ENCODE data around the gene TMEM209. TPM values are rescaled to one million over a fixed set of nuclear protein-coding genes. Genes with fewer than 3 reads are reported as not detected.

Gene TMEM209
- 48.1 and 53.1 TPM in 2 replicates for polyA plus RNA-seq

GRCh38 chr7:130205084-130205947, at the start of gene TMEM209:
TSS of gene TMEM209 (minus strand) at chr7:130205406. CDS start at chr7:130205375, 31 bp downstream.

GRCh38 chr7:130207642-130208041, 2.4 kb upstream of the TMEM209 start, which contains the start of gene SSMEM1:
TSS of gene SSMEM1 (plus strand) at chr7:130207860. CDS start at chr7:130207911, 51 bp downstream.

Other genes with a start within 250 kb of the TMEM209 start
- 12.9 and 17.7 TPM in 2 replicates for gene ZC3HC1, start 154.0 kb downstream of the TMEM209 start, polyA plus RNA-seq
- gene KLHDC10, start 134.9 kb downstream of the TMEM209 start, polyA plus RNA-seq: 14.5 and 15.9 TPM in 2 replicates
- gene SSMEM1, start 2.5 kb upstream of the TMEM209 start, polyA plus RNA-seq: not detected in 2 replicates
- not detected in 2 replicates for gene CPA2, start 61.5 kb upstream of the TMEM209 start, polyA plus RNA-seq
- gene CPA4, start 87.8 kb upstream of the TMEM209 start, polyA plus RNA-seq: not detected in 2 replicates
- gene CPA5, start 139.4 kb upstream of the TMEM209 start, polyA plus RNA-seq: not detected in 2 replicates
- gene CPA1, start 175.1 kb upstream of the TMEM209 start, polyA plus RNA-seq: not detected in 2 replicates
- gene CEP41, start 235.6 kb upstream of the TMEM209 start, polyA plus RNA-seq: 26.8 and 27.6 TPM in 2 replicates